Erythroblast (primary cell): ENCODE measurements around the gene MMAB.

Experiments
- GATA1 ChIP-seq: IDR thresholded peaks from 2 replicates; pipeline ENCODE4 v1.6.1; 2011; ENCODE audit warnings: low read depth, mild to moderate bottlenecking, control low read depth, low read length, moderate library complexity
- POLR2A ChIP-seq: IDR thresholded peaks from 2 replicates; pipeline ENCODE4 v1.6.1; 2011; ENCODE audit warnings: mild to moderate bottlenecking, low read length

- TF ChIP-seq POLR2A: no peak
- no peak for TF ChIP-seq GATA1
Measured at GRCh38 chr12:109589240-109589590, 15.9 kb upstream of the MMAB start.
